Muscle layer of duodenum (tissue), 2 donors: ENCODE data around the gene CDON.

Source experiments
- H3K27ac ChIP-seq: one replicate; pipeline ENCODE4 v1.7.0; 2013; ENCODE audit warnings: mild to moderate bottlenecking, low read length
- H3K27me3 ChIP-seq: one replicate; pipeline ENCODE4 v1.7.0; 2013; ENCODE audit warnings: low read depth, mild to moderate bottlenecking, control low read depth, low read length
- H3K36me3 ChIP-seq, 2 donors: one replicate each; pipeline ENCODE4 v1.7.0; 2013; ENCODE audit warnings: low read length in 2 of 2, control low read depth in 1 of 2, mild to moderate bottlenecking in 1 of 2; ENCODE audit not compliant: insufficient read depth in 2 of 2, control insufficient read depth in 1 of 2
- H3K4me1 ChIP-seq, 2 donors: one replicate each; pipeline ENCODE4 v1.7.0; 2013; ENCODE audit warnings: low read length in 2 of 2, mild to moderate bottlenecking in 2 of 2, control low read depth in 1 of 2, moderate library complexity in 1 of 2; ENCODE audit not compliant: insufficient read depth in 2 of 2, control insufficient read depth in 1 of 2
- H3K4me3 ChIP-seq, 2 donors: one replicate each; pipeline ENCODE4 v1.7.0; 2013; ENCODE audit warnings: low read length in 2 of 2, low read depth in 1 of 2, mild to moderate bottlenecking in 1 of 2
- H3K9me3 ChIP-seq, 2 donors: one replicate each; pipeline ENCODE4 v1.7.0; 2013; ENCODE audit warnings: low read length in 2 of 2, control low read depth in 1 of 2, mild to moderate bottlenecking in 1 of 2; ENCODE audit not compliant: control insufficient read depth in 1 of 2
- donor health status: healthy.

Gene CDON, protein sequence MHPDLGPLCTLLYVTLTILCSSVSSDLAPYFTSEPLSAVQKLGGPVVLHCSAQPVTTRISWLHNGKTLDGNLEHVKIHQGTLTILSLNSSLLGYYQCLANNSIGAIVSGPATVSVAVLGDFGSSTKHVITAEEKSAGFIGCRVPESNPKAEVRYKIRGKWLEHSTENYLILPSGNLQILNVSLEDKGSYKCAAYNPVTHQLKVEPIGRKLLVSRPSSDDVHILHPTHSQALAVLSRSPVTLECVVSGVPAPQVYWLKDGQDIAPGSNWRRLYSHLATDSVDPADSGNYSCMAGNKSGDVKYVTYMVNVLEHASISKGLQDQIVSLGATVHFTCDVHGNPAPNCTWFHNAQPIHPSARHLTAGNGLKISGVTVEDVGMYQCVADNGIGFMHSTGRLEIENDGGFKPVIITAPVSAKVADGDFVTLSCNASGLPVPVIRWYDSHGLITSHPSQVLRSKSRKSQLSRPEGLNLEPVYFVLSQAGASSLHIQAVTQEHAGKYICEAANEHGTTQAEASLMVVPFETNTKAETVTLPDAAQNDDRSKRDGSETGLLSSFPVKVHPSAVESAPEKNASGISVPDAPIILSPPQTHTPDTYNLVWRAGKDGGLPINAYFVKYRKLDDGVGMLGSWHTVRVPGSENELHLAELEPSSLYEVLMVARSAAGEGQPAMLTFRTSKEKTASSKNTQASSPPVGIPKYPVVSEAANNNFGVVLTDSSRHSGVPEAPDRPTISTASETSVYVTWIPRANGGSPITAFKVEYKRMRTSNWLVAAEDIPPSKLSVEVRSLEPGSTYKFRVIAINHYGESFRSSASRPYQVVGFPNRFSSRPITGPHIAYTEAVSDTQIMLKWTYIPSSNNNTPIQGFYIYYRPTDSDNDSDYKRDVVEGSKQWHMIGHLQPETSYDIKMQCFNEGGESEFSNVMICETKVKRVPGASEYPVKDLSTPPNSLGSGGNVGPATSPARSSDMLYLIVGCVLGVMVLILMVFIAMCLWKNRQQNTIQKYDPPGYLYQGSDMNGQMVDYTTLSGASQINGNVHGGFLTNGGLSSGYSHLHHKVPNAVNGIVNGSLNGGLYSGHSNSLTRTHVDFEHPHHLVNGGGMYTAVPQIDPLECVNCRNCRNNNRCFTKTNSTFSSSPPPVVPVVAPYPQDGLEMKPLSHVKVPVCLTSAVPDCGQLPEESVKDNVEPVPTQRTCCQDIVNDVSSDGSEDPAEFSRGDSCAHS (N-terminal part only)

DNA sequence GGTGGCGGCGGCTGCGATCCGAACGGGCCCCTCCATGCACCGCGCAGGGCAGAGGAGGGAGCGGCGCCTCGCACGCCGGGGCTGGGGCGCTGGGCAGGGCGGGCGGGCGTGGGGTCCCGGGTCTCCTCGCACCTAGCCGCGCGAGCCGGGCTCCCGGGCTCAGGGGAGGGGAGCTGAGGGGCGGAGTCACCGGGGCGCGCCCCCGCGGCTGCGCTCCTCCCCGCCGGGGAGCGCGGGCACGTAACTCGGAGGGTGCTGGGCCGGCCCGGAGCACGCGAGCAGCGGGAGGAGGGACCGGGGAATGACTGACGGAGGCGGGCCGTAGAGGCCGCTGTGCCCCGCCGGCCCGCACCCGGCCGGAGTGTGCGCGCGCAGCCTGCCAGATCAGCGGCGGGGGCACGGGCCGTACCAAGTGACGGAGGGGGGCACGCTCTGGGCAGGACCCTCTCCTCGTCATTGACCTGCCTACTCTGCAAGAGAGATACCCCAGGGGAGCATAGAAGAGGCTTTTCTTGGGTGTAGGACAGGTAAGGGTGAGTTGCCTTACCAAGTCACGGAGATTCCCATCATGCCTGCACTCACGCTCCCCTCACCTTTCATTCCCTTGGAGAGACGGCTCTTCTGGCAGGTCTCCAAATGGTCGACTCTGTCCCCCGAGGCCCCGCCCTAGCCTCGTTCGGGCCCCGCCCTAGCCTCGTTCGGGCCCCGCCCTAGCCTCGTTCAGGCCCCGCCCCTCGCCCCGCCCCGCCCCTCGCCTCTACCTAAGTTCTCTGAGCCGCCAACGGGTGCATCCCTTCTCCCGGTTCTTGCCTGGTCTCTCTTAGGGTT is at the start of gene CDON:
CDON (minus strand) TSS at position 188 of the 828 bp plus-strand sequence. CDS start 39,390 bp downstream, outside the sequence.
- no peaks in the 10 kb centered on the region for H3K36me3 ChIP-seq
- peak within 1 kb of the TSS; percentile 63 to 90 for H3K4me3 ChIP-seq
- H3K9me3 ChIP-seq: no peaks in the 10 kb centered on the region
- peaks cover 0 to 20% of the 10 kb centered on the region in 2 donors for H3K4me1 ChIP-seq
- no peak within 1 kb of the TSS for H3K27ac ChIP-seq
- no peaks in the 10 kb centered on the region for H3K27me3 ChIP-seq

DNA sequence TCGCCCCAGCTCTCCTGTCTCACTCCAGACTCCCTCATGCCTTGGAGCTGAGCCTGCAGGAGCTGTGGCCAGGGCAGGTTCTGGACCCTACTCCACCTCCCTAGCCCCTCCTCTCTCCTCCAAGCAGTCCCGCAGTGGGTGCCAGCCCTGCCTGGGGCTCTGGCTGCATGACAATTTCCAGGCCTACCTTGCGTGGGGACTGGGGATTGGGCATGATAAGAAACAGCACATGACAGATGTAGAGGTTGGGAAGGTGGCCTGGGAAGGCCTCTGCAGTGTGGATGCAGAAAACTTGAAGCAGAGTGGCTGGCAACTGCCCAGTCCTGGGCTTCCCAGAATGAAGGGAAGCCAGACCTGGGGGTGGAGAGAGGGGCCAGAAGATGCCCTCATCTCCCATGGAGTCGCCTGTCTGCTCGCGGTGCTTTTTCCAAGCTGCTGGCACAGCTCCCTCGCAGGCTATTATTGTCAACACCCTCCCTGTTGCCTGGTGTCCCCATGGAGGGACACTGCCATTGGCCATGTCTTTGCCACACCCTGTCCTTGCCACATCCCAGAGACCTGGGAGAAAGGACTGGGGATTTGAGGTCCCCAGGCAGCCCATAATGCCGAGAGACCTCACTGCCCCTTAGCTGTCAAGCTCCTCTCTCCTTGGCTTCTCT is 48.9 kb upstream of the CDON start:
- Histone ChIP-seq H3K4me3 (no peak overlapping the region), H3K27ac (no peak overlapping the region), H3K4me1 (peaks cover 31 to 59% of the 10 kb centered on the region in 2 donors), H3K9me3 (no peaks in the 10 kb centered on the region), H3K27me3 (no peaks in the 10 kb centered on the region), H3K36me3 (no peaks in the 10 kb centered on the region)

DNA sequence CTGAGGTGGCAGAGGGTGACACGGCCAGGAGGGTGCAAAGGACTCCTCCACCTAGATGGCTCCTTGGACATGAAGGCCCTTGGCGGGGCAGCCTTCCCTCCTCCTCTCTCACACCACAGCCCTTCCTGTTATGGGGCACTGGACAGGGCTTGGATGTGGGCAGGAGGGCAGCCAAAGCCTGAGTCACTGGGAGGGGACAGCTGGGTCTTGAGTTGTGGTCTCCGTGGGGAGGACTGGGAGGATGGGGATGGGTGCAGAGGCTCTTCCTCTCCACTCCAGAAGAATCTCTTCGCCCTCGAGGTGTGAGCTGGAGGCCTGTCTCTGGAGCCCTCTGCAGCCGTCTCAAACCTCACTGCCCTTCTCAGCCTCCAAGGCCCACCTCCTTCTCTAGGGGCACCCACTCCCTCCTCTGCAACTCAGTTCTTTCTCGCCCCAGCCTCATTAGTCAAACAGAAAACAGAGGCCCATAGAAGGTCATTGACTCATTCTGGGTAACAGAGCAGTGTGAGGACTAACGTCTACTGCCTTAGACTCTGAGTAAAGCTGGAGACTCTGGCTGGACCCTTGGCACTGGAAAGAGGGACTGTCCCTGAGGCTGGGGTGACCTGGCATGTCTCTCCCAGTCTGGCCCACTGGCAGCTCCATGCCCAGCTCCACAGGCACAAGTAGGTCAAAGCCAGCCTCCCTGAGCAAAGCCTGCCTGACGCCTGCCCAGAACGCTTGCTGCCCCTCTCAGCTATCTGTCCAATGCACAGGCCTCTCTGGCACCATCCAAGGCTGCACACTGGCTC is 47.5 kb upstream of the CDON start:
- H3K27me3 ChIP-seq: no peaks in the 10 kb centered on the region
- H3K4me3 ChIP-seq: no peak overlapping the region
- no peaks in the 10 kb centered on the region for H3K9me3 ChIP-seq
- H3K36me3 ChIP-seq: no peaks in the 10 kb centered on the region
- H3K27ac ChIP-seq: no peak overlapping the region
- H3K4me1 ChIP-seq: peaks cover 24 to 46% of the 10 kb centered on the region in 2 donors

DNA sequence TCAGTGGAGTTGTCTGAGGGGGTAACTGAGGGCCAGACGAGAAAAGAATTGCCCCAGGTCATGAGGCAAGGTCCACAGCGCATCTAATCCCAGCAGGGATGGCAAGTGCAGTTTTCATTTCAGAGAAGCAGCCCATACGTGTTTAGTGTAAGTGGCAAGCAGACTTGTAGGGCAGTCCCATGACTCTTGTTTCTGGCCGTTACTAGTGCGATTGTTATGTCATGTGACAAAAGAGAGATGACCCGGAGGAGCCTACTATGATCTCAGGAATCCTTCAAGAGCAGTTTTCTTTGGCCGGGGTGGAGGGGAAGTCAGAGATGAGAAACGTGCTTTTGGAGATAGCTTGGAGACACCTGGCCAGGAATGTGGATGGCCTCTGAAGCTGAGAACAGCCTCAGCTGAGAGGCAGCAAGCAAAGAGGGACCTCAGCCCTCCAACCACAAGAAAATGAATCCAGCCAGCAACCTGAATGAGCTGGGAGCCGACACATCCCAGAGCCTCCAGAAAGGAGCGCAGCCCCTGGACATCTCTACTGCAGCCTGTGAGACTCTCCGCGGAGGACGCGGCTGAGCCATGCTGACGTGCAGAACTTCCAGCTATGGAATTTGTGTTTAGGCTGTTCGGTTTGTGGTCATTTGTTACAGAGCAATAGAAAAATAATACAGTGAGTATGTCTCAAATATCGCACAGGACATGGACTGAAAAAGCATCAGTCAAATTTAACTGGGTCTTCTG is 44.1 kb upstream of the CDON start:
- H3K27ac ChIP-seq: no peak overlapping the region
- H3K4me1 ChIP-seq: peaks cover 0 to 22% of the 10 kb centered on the region in 2 donors
- H3K4me3 ChIP-seq: no peak overlapping the region
- no peaks in the 10 kb centered on the region for H3K36me3 ChIP-seq
- H3K27me3 ChIP-seq: no peaks in the 10 kb centered on the region
- no peaks in the 10 kb centered on the region for H3K9me3 ChIP-seq

DNA sequence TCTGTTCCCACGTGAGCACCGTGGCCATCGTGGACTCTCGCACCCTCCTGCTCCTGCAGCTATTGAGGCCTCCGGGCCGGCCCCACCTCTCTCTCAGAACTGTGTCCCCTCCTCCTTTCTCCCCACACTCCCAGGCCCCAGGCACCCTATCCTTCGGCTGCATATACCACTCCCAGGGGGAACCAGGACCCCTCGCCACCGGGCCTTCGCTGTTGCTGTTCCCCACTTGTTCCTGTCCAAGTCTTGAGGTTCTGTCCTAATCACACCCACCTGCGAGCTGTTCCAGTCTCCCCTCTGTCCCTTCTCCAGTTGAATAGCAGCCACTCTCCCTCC is 43.0 kb upstream of the CDON start:
- H3K9me3 ChIP-seq: no peaks in the 10 kb centered on the region
- H3K36me3 ChIP-seq: no peaks in the 10 kb centered on the region
- H3K4me3 ChIP-seq: no peak overlapping the region

DNA sequence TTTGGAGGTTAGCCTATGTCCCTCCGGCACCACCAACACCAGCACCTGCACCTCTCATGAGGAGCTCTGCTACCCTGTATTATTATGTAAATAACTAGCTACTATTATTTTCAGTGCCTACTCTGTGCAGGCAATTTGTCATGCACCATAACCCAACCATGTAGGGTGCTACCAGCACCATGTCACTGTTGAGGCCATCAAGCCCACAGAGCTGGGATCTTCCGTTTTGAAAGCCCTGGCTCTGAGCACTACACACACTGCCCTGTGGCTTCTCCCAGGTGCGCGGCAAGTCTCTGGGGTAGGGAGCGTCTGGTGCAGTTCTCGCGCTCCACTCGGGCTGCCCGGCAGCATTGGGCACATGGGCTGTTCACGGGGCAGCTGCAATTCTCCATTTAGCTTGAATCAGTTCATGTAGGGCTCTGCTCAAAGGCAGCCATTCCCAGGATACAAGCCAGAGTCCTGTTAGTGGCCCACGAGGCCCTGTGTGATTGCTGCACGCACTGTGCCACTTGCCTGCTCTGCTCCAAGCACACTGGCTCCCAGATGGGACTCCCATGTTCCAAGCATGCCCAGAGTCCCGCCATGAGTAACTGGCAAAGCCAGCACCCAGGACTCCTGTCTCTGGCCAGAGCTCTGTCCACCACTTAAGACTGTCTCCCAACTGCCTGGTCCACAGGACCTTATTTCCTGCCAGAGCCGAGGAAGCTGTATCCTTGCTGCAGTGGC is 42.5 kb upstream of the CDON start:
- Histone ChIP-seq H3K27me3 (no peaks in the 10 kb centered on the region), H3K27ac (no peak overlapping the region), H3K4me3 (no peak overlapping the region), H3K36me3 (no peaks in the 10 kb centered on the region), H3K4me1 (peaks cover 0 to 8% of the 10 kb centered on the region in 2 donors), H3K9me3 (no peaks in the 10 kb centered on the region)

More for the DNA sequence above, 43.0 kb upstream of the CDON start:
- peaks cover 0 to 13% of the 10 kb centered on the region in 2 donors for H3K4me1 ChIP-seq
- H3K27ac ChIP-seq: no peak overlapping the region
- no peaks in the 10 kb centered on the region for H3K27me3 ChIP-seq

DNA sequence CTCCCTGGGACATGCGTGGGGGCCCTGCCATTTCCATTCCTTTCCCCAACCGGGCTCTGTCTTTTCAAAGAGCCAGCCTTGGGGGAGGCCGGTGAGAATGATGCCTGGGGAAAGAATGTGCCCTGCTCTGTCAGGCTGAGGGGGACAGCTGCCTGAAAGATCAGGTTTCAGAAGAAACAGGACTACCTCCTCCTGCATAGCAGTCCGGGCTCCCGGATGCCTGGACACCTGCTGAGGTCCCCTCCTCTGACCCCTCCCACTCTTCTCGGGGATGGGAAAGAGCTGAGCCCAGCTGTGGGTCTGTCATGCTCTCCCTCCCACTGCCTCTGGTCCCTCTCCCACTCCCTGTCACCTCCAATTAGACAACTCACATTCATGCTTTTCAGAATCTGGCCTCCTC is 41.8 kb upstream of the CDON start:
- Histone ChIP-seq H3K27me3 (no peaks in the 10 kb centered on the region), H3K4me1 (peaks cover 0 to 4% of the 10 kb centered on the region in 2 donors), H3K9me3 (no peaks in the 10 kb centered on the region), H3K36me3 (no peaks in the 10 kb centered on the region), H3K4me3 (no peak overlapping the region), H3K27ac (no peak overlapping the region)

DNA sequence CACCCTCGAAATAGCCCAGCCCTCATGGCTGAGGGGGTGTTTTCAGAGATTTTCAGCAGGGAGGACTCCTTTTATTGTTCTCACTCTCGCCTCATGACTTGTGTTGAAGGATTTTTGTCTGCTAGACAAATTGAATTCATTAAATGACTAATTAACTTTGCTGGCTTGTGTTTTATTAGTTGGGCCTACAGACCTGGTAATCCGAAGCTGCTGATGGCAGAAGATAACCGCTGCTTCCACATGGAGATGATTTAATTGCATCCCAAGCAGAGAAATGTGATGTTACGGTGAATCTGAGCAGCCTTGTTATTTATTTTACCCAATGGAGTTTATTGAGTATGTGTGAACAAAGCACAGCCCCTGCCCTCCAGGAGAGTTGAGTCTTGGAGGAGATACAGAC is 40.5 kb upstream of the CDON start:
- no peaks in the 10 kb centered on the region for H3K36me3 ChIP-seq
- no peaks in the 10 kb centered on the region for H3K9me3 ChIP-seq
- H3K4me3 ChIP-seq: no peak overlapping the region
- no peak overlapping the region for H3K27ac ChIP-seq
- peaks cover 0 to 4% of the 10 kb centered on the region in 2 donors for H3K4me1 ChIP-seq
- H3K27me3 ChIP-seq: no peaks in the 10 kb centered on the region

DNA sequence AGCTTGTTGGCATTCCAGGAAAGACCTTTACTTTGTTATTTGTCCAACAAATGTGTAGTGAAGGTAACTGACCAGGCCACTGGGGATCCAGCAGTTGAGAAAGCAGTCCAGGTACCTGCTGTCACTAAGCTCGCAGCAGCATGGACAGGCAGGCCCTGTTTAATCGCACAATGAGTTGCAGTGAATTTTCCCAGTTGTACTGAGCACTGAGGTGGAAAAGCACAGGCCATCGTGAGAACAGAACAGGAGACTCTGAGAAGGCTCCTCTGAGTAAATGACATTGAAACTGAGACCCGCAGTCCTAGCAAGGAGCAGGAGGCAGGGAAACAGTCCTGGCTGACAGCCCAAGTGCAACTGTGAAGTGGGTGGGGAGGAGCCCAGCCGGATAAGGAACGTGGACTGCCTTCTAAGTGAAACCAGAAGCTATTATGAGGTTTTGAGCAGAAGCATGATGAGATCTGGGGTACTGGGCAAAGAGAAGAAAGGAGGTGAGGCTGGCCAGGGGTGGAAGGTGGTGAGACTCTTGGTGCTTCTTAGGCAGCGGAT is 39.8 kb upstream of the CDON start:
- Histone ChIP-seq H3K4me3 (no peak overlapping the region), H3K4me1 (peaks cover 0 to 4% of the 10 kb centered on the region in 2 donors), H3K36me3 (no peaks in the 10 kb centered on the region), H3K27ac (no peak overlapping the region), H3K9me3 (no peaks in the 10 kb centered on the region), H3K27me3 (no peaks in the 10 kb centered on the region)
